HAP-1 (cell line): ENCODE measurements around the gene HLA-B.

ENCODE experiments used
- DNase-seq, 2 experiments: peaks; one replicate each; pipeline ENCODE4 v3.0.0-alpha.2; 2016 to 2020; ENCODE audit warnings: low spot score in 2 of 2
- H3K27me3 ChIP-seq: fragments of 250-450 bp; sonication (Bioruptor Pico); 2 replicates; pipeline ENCODE4 v1.5.1; 2020; ENCODE audit warnings: low read depth, mild to moderate bottlenecking, moderate library complexity
- H3K36me3 ChIP-seq: fragments of 250-450 bp; sonication (Bioruptor Pico); replicated peaks from 2 replicates; pipeline ENCODE4 v1.5.1; 2020; ENCODE audit warnings: mild to moderate bottlenecking
- H3K4me1 ChIP-seq: fragments of 250-450 bp; sonication (Bioruptor Pico); 2 replicates; pipeline ENCODE4 v1.5.1; 2020; ENCODE audit warnings: mild to moderate bottlenecking
- H3K4me3 ChIP-seq: fragments of 250-450 bp; sonication (Bioruptor Pico); 2 replicates; pipeline ENCODE4 v1.5.1; 2020; ENCODE audit warnings: mild to moderate bottlenecking, moderate library complexity
- H3K9me3 ChIP-seq: fragments of 250-450 bp; sonication (Bioruptor Pico); 2 replicates; pipeline ENCODE4 v1.5.1; 2020; ENCODE audit warnings: mild to moderate bottlenecking, moderate library complexity
- in situ Hi-C: fragments of 300-500 bp; cut with MboI; formaldehyde crosslinking; loops from 3 replicates; pipeline ENCODE4 v1.14.3; 2020; ENCODE audit warnings: low sequenced_read_pairs, inconsistent platforms, mixed read lengths

HLA-B gene

DNA sequence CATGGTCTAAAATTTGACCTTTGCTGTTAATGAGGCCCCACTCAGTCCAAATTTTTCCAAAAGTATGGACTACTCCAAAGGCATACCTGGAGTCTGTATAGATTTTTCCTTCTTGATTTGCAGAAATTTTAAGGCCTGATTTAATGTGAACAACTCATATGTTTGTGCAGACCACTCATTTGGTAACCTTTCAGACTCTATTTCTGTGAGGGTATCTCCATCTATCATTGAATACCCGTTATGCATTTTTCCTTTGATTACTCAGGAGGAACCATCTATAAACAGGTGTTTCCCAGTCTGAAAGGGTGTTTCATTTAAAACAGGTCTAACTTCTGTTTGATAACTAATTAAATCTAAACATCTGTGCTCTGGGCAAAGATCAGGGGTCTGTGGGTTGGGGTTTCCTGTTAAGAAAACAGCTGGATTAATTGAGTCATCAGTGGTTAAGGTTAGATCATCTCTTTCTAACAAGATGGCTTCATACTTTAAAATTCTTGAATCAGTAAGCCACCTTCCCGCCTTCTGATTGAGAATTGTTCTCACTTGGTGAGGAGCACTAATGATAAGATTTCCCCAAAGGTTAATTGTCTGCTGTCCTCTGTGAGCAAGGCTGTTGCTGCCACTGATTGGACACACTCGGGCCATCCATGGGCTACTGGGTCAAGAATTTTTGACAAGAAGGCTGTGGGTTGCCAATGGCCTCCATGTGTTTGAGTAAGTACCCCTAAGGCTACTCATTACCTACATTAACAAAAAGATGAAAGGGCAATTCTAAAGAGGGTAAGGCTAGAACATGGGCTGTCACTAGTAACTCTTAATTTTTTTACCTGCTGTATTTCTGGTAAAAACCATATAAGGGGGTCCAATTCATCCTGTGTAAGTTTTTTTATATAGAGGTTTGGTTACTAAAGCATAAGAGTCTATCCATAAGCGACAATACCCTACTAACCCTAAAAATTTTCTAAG, 24.1 kb downstream of the HLA-B start:
- DNase-seq: no peak
- no peak overlapping the region for H3K4me3 ChIP-seq
- no peaks in the 10 kb centered on the region for H3K36me3 ChIP-seq
- H3K9me3 ChIP-seq: no peaks in the 10 kb centered on the region
- no peaks in the 10 kb centered on the region for H3K27me3 ChIP-seq
- no peaks in the 10 kb centered on the region for H3K4me1 ChIP-seq
- in situ Hi-C loops: no loop called here

DNA sequence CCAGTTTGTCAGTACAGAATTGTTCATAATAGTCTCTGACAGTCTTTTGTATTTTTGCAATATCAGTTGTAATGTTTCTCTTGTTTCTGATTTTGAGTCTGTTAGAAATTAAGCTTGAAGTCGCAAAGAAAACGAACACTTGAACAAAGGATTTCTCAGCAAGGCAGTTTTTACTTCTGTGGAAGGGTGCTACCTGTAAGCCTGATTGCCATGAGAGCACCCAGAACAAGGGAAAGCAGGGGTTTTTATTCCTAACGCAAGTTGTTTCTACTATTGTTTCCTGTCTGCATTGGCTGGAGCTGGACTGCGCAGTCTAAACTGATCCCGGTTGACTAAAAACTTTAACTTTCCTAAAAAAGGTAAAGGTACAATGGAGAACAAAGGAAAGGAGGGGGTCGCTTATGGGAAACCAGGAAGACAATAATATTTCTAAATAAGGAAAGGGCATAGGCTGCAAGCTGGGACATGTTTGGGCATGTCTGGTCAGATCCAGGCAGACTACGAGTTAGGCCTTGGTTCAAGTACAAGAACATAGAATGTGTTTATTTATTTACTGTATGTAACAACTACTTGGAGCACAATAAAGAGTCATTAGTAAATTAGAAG, 28.5 kb downstream of the HLA-B start:
- in situ Hi-C loops: no loop called here
- no peaks in the 10 kb centered on the region for H3K36me3 ChIP-seq
- H3K9me3 ChIP-seq: no peaks in the 10 kb centered on the region
- no peak overlapping the region for H3K4me3 ChIP-seq
- DNase-seq: no peak
- H3K4me1 ChIP-seq: no peaks in the 10 kb centered on the region
- H3K27me3 ChIP-seq: no peaks in the 10 kb centered on the region

DNA sequence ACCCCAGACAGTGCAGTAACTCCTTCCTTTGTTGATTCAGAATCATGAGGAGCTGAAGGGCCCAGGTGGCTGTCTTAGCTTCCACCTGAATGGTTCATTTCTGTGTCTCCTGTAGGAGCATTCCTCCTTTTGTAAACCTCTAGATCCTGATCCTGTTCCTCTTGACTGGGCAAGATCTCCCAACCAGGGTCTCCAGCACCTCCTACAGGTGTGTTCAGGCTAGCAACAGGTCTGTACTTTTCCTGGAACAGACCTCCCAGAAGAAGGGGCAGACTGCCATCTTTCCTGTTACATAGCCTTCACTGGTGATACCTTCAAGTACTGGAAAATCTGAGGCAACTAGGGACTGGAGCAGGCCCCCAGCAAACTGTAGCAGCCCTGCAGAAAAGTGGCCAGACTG, 35.2 kb downstream of the HLA-B start:
- Histone ChIP-seq H3K27me3 (no peaks in the 10 kb centered on the region), H3K4me1 (no peaks in the 10 kb centered on the region), H3K9me3 (no peaks in the 10 kb centered on the region), H3K36me3 (no peaks in the 10 kb centered on the region), H3K4me3 (no peak overlapping the region)
- no peak for DNase-seq
- in situ Hi-C loops: no loop called here

DNA sequence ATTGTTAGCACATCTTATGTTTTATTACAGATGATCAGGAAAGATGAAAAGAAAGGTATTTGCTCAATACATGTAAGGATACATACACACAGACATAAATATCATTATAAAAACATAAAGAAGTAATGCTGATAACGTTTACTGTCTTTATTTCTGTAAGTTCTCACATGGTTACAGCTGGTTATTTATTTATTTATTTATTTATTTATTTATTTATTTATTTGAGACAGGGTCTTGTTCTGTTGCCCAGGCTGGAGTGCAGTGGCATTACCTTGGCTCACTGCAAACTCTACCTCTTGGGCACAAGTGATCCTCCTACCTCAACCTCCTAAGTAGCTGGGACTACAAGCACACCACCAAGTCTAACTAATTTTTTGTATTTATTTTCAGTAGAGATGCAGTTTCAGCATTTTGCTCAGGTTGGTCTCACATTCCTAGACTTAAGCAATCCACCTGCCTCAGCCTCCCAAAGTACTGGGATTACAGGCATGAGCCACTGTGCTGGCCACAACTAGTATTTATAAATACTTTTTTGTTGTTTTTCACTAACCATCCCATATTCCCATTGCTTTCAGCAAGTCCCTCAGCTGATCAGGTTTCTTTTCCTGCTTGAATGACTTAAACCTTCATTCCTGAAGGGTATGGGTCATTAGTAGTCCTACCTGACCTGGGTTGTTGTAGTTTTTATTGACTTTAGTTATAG, 35.8 kb downstream of the HLA-B start:
- no peak for DNase-seq
- no peaks in the 10 kb centered on the region for H3K27me3 ChIP-seq
- in situ Hi-C loops: no loop called here

DNA sequence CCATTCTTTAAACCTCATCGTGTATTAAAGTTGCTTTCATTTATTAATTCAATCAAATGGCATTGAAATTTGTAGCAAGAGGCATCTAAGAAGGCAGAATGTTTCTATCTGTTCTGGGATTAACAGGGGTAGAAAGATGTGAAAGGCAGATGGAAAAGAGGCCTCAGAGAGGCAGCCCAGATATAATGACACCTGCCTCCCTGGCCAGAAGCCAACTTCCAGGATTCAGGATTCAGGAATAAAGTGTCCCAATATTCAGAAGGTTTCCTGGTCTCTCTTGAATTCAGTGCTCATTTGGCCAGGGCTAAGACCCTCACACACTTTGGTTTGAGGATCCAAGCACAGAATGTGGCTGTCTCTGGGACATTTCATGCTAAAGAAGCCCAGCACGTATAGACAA, 39.9 kb downstream of the HLA-B start:
- Histone ChIP-seq H3K27me3 (peaks cover 39% of the 10 kb centered on the region), H3K4me3 (no peak overlapping the region), H3K4me1 (no peaks in the 10 kb centered on the region), H3K36me3 (no peaks in the 10 kb centered on the region), H3K9me3 (no peaks in the 10 kb centered on the region)
- DNase-seq: no peak
- in situ Hi-C loops: no loop called here

More for the DNA sequence above, 35.8 kb downstream of the HLA-B start:
- Histone ChIP-seq H3K4me1 (no peaks in the 10 kb centered on the region), H3K9me3 (no peaks in the 10 kb centered on the region), H3K36me3 (no peaks in the 10 kb centered on the region), H3K4me3 (no peak overlapping the region)

DNA sequence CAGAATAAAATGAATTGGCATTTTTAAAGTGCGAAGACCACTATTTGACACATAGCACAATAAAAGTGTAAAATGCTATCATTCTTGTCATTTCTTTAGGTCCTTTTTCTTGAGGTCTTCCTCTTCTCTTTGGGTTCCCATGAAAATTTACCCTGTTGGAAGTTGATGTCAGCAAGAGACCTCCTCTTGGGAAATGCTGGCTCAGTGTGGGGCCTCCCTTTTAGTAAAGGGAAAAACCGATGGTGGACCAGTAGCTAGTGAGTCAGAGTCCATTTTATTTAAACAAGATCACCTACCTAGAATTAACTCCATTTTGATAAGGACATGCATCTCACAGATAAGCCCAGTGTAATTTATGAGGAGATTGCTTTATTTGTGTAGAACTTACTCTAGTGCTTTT, 47.3 kb downstream of the HLA-B start:
- in situ Hi-C loops: no loop called here
- Histone ChIP-seq H3K27me3 (peaks cover 33% of the 10 kb centered on the region), H3K4me1 (no peaks in the 10 kb centered on the region), H3K9me3 (no peaks in the 10 kb centered on the region), H3K36me3 (no peaks in the 10 kb centered on the region), H3K4me3 (no peak overlapping the region)
- DNase-seq: no peak

DNA sequence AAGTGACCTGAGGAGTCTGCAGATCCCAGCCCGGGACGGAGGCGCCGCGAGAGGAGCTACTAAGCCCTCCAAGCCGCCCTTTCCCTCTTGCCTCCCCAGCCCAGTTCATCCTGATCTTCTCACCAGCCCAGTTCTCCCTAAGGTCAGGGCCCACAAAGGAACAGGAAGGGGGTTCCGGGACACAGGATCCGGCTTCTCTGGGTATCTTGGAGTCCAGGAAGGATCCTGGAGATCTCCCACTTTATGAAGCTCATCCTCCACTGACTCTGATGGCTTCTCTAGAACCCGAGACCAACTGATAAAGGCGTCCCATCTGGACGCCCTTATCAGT, 48.2 kb downstream of the HLA-B start:
- H3K36me3 ChIP-seq: no peaks in the 10 kb centered on the region
- peaks cover 24% of the 10 kb centered on the region for H3K27me3 ChIP-seq
- H3K4me3 ChIP-seq: no peak overlapping the region
- no peaks in the 10 kb centered on the region for H3K4me1 ChIP-seq
- in situ Hi-C loops: no loop called here
- DNase-seq: no peak
- no peaks in the 10 kb centered on the region for H3K9me3 ChIP-seq

DNA sequence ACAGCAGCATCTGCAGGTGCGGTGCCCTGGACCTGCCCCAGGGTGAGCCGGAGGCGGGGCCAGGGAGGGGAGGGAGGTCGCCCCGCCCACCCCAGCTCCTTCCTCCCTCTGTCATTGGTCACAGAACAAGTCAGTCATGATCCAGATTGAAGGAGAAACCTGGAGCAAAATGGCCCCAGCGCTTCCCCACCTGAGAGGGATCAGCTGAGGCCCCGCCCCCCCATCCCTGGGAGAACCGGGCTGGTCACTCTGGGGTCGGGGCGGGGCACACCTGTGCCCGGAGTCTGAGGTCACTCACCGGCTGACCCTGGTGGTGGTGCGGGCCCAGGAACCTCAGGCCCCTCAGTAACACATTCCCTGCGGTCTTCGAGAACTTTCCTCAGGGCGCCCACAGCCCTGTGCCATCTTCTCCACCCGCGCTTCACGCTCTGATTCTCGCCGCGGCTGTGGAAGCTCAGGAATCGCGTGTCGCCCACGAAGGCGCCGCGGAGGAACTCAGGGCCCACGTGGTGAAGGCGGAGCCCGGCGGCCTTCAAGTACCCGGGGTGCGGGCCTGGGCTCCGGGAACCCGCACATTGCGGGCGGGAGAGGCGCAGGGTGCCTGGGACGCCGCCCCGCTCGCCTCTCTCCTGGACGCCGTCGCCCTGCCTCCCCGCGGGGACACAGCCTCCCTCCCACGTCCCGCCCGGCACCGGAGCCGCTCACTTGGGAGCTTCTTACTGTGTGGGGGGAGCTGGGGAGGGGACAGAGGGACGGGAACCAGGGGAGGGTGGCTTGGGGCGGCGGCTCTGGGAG, 48.7 kb downstream of the HLA-B start:
- no peak for DNase-seq
- in situ Hi-C loops: no loop called here
- peaks cover 19% of the 10 kb centered on the region for H3K27me3 ChIP-seq
- H3K36me3 ChIP-seq: no peaks in the 10 kb centered on the region
- no peaks in the 10 kb centered on the region for H3K4me1 ChIP-seq
- no peaks in the 10 kb centered on the region for H3K9me3 ChIP-seq
- no peak overlapping the region for H3K4me3 ChIP-seq

DNA sequence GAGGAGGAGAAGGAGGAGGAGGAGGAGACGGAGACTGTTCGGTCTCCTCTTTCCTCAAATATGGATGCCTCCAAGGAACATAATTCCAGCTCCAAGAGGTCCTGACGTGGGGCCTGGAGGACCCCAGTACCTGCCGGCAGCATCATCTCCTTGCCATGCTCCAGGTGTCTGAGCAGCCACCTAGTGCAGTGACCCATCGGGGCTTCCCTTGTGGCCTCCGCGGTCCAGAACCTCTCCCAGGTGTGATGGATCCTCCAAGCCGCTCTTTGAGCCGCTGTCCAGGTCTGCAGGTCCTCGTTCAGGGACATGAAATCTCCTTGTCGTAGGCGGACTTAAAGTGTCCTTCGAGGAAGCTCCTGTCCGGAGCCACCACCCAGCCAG, 49.3 kb downstream of the HLA-B start:
- in situ Hi-C loops: no loop called here
- Histone ChIP-seq H3K4me3 (no peak overlapping the region), H3K9me3 (no peaks in the 10 kb centered on the region), H3K36me3 (no peaks in the 10 kb centered on the region), H3K27me3 (peaks cover 13% of the 10 kb centered on the region), H3K4me1 (no peaks in the 10 kb centered on the region)
- DNase-seq: no peak

DNA sequence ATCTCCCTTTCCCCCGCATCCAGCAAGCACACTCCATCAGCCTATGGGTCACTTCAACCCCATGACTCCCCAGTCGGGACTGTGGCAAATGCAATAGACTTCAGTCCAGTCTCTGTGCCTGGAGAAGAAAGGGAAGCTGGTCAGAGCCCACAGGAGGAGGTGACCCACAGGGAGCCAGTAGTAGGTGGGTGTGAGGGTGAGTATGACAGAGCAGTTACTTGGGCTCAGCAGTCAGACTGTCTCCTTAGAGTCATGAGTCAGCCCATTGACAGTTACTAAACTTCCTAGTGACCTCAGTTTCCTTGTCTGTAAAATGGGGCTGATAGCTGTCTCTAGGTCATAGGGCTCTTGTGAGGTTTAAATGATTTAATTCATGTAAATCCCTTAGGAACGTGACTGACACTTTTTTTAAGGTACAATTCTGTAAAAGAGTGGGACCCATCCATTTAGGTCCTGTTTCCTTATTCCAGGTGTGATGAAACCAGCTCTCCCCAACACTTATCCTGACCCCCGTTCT, 51.2 kb downstream of the HLA-B start:
- no peak for DNase-seq
- Histone ChIP-seq H3K4me3 (no peak overlapping the region), H3K27me3 (peaks cover 6% of the 10 kb centered on the region), H3K36me3 (no peaks in the 10 kb centered on the region), H3K4me1 (no peaks in the 10 kb centered on the region), H3K9me3 (no peaks in the 10 kb centered on the region)
- in situ Hi-C loops: no loop called here

DNA sequence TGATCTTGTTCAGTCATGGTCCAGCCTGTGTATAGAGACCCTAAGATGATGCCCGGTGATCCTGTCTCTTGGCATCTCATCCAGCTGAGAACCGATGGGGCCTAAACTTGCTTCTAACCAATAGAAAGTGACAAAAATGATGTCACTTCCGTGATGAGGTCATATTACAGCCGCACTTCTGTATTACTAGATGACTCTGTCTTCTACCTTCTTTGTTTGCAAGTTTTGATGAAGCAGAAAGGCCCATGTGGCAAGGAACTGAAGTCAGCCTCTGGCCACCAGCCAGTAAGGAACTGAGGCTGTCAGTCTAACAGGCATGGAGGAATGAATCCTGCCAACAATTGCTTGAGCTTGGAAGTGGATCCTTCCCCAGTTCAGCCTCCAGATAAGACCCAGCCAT, 52.3 kb downstream of the HLA-B start:
- Histone ChIP-seq H3K9me3 (no peaks in the 10 kb centered on the region), H3K27me3 (peaks cover 4% of the 10 kb centered on the region), H3K36me3 (no peaks in the 10 kb centered on the region), H3K4me1 (no peaks in the 10 kb centered on the region), H3K4me3 (no peak overlapping the region)
- in situ Hi-C loops: no loop called here
- no peak for DNase-seq
